ENCODE data around the gene C2.
A peak's percentile ranks its signal among the peaks of the same experiment; 100 is the strongest.
"Not testable (repeated sequence)": the region's sequence is repeated elsewhere in the genome, so short reads cannot be mapped to it uniquely, and the experiment has no call there.

The C2 gene

DNA sequence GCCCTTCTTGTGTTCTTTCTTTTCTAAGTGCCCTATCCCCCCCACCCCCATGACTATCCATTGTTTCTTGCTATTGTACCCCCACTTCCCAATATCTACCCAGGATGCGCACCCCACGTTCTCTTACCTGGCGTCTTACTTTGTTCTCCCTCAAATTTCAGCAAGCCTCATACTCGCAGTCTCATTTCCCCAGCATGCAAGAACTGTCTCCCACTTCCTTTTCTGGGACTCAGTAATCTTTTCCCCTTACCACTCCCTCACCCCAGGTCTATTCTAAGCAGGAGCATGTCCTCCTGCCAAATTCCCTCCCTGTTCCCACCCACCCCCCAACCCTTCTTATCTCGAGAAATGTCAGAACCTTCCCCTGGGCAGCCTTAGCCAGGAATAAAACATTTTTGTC is 28.3 kb upstream of the C2 start:
- no peak for DNase-seq (ENCODE audit: low spot score)

- DNase-seq (ENCODE audit: low spot score), result no peak
Measured at GRCh38 chr6:31899882-31900722, 27.4 kb upstream of the C2 start.

GRCh38 chr6:31900917-31901414 is 26.6 kb upstream of the C2 start:
- no peak for DNase-seq (ENCODE audit: low spot score)

DNA sequence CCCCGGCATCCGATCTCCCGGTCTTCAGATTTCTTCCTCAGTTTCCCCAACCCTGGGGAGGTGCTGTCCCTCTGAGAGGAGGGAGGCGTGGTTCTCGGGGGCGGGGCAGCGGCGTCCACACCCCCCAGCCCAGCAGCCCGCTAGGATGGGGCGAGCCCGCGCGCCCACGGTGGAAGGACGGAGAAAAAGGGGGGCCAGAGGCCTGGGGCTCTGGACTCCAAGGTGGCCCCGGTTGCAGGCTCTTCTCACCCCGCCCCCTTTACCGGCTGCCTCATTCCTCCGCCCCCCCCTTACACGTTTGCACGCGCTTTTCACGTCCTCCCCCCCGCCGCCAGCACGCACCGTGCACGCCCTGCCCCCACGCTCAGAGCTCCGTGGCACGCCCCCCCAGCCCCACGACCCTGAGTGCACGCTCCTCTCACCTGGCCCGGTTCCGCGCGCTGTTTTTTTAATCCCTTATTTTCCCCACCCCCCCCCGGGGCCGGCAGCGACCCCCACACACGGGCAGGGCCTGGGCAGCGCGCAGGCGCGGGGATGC is 26.0 kb upstream of the C2 start:
- no peak for DNase-seq (ENCODE audit: low spot score)

- DNase-seq (ENCODE audit: low spot score), result peak; percentile 48
Measured at GRCh38 chr6:31901953-31902643, 25.4 kb upstream of the C2 start, which contains the start of gene ZBTB12. ZBTB12 (minus strand) TSS chr6:31902086; CDS start chr6:31901305, 781 bp downstream.

DNA sequence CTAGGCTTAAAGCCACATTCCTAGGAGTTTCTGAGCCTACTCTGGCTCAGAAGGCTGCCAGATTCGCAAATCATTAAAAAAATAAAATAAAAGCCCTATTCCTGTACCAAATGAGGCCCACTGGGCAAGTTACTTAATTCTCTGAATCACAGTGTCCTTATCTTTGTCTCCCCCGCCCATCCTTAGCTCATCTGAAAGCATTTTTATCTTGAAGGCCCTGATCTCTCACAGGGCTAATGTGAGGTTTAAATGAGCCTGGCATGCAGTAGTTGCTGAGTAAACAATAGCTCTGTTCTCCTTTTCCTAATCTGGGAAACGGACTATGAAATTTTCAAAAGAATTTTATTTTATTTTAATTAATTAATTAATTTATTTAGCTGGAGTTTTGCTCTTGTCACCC is 23.6 kb upstream of the C2 start:
- DNase-seq (ENCODE audit: low spot score), result no peak

DNA sequence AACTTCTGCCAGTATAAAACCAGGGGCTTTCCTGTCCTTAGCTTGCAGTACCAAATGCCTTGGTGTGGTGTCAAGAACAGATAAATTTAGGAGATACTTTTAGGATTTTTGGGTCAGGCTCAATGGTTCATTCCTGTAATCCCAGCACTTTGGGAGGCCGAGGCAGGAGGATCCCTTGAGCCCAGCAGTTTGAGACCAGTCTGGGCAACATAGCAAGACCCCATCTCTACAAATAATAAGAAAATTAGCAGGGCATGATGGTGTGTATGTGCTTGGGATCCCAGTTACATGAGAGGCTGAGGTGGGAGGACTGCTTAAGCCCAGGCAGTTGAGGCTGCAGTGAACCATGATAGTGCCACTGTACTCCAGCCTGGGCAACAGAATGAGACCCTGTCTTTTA is 22.5 kb upstream of the C2 start:
- DNase-seq (ENCODE audit: low spot score), result no peak

- no peak for DNase-seq (ENCODE audit: low spot score)
Measured at GRCh38 chr6:31906122-31906521, 21.4 kb upstream of the C2 start.

DNA sequence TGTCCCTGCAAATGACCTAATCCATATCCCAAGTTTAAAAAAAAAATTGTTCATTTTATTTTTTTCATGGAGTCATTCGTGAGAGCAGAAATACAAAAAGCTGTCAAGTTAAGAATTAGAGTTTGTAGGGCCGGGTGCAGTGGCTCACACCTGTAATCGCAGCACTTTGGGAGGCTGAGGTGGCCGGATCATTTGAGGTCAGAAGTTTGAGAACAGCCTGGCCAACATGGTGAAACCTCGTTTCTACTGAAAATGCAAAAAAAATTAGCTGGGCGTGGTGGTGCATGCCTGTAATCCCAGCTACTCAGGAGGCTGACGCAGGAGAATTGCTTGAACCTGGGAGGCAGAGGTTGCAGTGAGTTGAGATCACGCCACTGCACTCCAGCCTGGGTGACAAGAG is 20.8 kb upstream of the C2 start:
- not testable (repeated sequence) for DNase-seq (ENCODE audit: low spot score)

DNA sequence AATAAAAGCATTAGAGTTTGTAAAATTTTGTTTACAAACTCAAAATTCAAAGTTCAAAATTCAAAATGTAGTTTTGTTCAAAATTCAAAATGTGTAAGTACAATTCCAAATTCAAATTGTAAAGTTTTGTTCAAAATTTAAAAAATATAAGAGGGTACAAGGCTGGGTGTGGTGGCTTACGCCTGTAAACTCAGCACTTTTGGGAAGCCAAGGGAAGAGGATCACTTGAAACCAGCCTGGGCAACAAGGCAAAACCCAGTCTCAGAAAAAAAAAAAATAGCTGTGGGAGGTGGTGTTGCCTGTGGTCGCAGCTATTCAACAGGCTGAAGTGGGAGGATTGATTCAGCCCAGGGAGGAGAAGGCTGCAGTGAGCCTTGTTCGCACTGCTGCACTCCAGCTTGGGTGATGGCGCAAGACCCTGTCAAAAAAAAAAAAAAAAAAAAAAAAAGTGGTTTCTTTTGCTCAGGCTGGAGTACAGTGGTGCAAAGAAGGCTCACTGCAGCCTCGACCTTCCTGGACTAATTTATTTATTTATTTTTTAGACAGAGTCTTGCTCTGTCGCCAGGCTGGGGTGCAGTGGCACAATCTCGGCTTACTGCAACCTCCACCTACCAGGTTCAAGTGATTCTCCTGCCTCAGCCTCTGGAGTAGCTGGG is 20.2 kb upstream of the C2 start:
- DNase-seq (ENCODE audit: low spot score), result no peak

GRCh38 chr6:31908255-31908654 is 19.3 kb upstream of the C2 start:
- not testable (repeated sequence) for DNase-seq (ENCODE audit: low spot score)

DNA sequence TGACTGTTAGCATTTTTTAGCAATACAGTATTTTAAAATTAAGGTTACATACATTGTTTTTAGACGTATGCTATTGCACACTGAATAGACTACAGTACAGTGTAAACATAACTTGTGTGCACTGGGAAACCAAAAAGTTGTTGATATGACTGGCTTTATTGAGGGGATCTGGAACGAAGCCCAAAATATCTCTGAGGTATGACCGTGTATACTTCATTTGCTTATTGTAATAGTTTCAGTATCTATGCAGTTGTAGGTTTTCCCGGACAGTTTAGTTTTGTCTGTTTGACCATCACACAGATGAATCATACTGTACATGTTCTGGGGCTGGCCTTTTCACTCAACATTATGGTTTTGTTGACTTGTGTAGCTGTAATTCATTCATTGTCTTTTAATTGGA is 18.7 kb upstream of the C2 start:
- DNase-seq (ENCODE audit: low spot score), result no peak

GRCh38 chr6:31909298-31909697 is 18.2 kb upstream of the C2 start:
- not testable (repeated sequence) for DNase-seq (ENCODE audit: low spot score)

GRCh38 chr6:31911826-31912585 is 15.5 kb upstream of the C2 start:
- no peak for DNase-seq (ENCODE audit: low spot score)

DNA sequence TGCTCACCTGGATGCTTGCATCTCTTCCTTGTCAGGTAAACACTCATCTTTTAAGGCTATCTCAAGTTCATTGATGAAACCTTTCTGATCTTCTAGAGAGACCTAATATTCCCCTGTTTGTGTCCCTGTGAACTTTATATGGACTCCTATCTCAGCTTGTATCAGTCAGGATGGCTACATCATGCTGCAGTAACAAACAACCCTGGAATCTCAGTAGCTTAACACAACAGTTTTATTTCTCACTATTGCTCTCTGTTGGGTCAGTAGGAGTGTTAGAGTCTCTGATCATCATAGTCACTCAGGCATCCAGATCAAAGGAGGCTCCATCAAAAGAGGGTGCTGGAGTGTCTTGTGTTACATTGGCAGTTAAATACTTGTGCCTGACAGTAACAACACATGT is 12.2 kb upstream of the C2 start:
- no peak for DNase-seq (ENCODE audit: low spot score)

- no peak for DNase-seq (ENCODE audit: low spot score)
Measured at GRCh38 chr6:31915756-31916155, 11.8 kb upstream of the C2 start.

DNA sequence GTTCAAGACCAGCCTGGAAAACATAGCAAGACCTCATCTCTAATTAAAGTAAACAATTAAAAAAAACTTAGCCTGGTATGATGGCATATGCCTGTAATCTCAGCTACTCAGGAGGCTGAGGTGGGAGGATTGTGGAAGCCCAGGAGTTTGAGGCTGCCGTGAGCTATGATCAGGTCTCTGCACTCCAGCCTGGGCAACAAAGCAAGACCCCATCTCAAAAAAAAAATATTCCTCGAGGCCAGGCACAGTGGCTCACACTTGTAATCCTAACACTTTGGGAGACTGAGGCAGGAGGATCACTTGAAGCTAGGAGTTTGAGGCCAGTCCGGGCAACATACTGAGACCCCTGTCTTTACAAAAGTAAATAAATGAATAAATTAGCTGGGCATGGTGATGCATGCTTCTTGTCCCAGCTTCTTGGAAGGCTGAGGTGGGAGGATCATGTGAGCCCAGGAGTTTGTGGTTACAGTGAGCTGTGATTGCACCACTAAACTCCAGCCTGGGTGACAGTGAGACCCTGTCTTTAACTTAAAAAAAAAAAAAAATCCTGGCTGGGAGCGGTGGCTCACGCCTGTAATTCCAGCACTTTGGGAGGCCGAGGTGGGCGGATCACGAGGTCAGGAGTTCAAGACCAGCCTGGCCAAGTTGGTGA is 9.3 kb upstream of the C2 start:
- no peak for DNase-seq (ENCODE audit: low spot score)

DNA sequence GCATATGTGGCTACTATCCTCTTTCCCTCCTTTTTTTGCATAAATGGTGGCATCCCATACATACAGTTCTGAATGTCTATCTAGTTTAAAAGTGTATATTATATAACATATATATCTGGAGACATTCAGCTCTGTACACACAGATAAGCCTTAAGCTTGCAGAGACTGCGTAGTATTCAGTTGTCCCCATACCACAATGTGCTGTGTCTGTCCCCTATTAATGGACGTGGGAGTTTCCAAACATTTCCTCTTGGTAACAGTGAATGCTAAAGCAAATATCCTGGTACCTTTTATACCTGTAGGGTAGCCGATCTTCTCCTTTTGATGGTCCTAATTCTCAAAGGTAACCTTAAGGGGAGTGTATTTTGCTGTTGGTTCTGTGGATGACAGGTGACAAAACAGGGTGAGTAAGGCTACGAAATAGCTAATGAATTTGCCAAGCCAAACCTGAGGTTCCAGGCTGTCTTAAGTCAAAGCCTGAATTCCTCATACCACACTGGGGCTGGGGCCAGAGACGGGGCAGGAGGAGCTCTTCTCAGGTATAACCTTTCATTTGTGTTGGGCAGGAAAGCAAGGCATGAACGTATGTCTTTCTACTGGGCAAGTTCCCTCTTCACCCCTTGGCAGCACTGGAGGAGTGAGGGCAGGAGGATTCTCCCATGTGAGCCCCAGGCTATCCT is 7.8 kb upstream of the C2 start:
- DNase-seq (ENCODE audit: low spot score), result no peak

DNA sequence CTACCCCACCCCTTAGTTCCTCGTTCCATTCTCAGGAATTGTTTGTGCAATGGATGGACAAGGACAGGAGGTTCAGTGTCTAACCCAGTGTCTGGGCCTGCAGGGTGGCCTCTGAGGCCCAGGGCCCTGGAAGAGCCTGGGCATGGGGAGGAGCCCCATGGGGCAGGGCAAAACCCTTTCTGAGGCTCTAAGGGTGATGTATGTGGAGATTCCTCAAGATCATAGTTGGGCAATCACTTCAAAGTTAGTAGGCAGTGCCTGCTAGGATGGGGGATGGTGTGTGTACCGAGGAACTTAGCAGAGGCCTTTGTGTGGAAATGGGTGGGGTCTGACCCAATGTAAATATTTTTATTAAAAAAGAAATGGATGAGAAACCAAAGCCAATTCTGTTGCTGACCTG is 6.7 kb upstream of the C2 start:
- no peak for DNase-seq (ENCODE audit: low spot score)

DNA sequence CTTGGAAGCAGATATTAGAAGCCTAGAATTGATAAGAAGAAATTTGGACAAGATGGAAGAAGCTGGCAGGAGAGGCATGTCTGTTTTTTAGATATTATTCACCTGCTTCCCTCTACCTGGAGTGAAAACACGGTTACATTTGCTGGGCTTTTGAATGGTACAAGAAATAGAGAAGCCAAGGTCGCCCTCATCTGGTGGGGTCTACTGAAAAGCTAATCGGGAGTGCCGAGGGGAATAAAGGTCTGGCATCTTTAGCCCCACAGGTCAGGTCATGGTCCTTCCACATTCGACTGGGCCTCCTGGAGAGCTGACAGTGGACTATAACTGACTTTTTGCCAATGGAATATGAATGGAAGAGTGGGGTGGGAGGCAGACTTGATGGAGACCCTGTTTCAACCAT is 4.6 kb upstream of the C2 start:
- no peak for DNase-seq (ENCODE audit: low spot score)

Measured in hematopoietic multipotent progenitor cell treated with erythropoietin and hydrocortisone succinate and interleukin-3 and kit ligand, for 15 days (in vitro differentiated cells).